ENCODE measurements around the gene AHRR. TPM values are rescaled to one million over a fixed set of nuclear protein-coding genes. Genes with fewer than 3 reads are reported as not detected.
A peak's percentile ranks its signal among the peaks of the same experiment; 100 is the strongest.

AHRR gene
- total RNA-seq, 1 donor, result 54.6 TPM

DNA sequence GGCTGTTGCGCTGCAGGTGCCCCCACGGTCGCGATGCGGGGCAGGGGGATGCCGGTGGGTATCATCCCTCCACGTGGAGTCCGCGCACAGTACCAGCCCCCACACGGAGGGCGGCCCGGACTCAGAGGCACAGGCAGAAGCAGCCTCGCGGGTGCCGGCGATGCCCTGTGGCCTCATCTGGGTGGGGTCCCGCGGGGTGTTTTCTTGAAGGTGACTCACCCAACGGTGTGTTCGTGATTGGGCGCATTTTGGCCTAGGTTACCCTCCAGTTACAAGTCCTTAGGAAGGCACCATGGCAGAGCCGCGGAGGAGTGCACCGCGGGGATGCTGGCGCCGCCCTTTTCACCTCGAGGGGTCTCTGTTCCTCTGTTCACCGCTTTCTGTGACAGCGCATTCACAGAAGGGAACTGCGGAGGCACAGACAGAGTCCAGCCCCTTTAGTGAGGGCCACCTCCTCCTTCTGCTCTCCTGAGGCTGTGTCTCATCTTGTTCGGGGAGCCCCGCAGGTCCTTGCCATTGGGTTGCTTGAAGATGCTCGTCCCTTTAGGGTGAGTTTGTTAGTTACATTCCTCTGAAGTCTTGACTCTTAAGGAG is 99.9 kb downstream of the AHRR start:
- peaks cover 7% of the 10 kb centered on the region for H3K79me2 ChIP-seq (ENCODE audit: insufficient read depth, low read length)
- H3K27ac ChIP-seq (ENCODE audit: low read depth, low read length), result no peak overlapping the region
- no peaks in the 10 kb centered on the region for H3K9me3 ChIP-seq (ENCODE audit: low read depth, low read length)
- H3K4me2 ChIP-seq (ENCODE audit: insufficient read depth, low read length), result no peak overlapping the region
- H4K20me1 ChIP-seq (ENCODE audit: insufficient read depth, low read length), result no peaks in the 10 kb centered on the region
- peaks cover 15% of the 10 kb centered on the region for H3K4me1 ChIP-seq (ENCODE audit: insufficient read depth, low read length)
- no peak for DNase-seq (ENCODE audit: insufficient read length, low spot score, missing footprints)
- TF ChIP-seq CTCF (IDR thresholded peaks at IDR 0.05; ENCODE audit: extremely low read depth, low read depth, low read length), result no peak
- H2AFZ ChIP-seq (ENCODE audit: low read length), result no peak overlapping the region
- H3K4me3 ChIP-seq (ENCODE audit: insufficient read depth, low read length), result no peak overlapping the region
- no peaks in the 10 kb centered on the region for H3K27me3 ChIP-seq (ENCODE audit: insufficient read depth, low read length)
- peaks cover 65% of the 10 kb centered on the region for H3K36me3 ChIP-seq (ENCODE audit: insufficient read depth, low read length)

- H3K4me2 ChIP-seq (ENCODE audit: insufficient read depth, low read length), result no peak overlapping the region
- H3K9me3 ChIP-seq (ENCODE audit: low read depth, low read length), result no peaks in the 10 kb centered on the region
- no peak overlapping the region for H3K27ac ChIP-seq (ENCODE audit: low read depth, low read length)
- no peak overlapping the region for H2AFZ ChIP-seq (ENCODE audit: low read length)
- H4K20me1 ChIP-seq (ENCODE audit: insufficient read depth, low read length), result no peaks in the 10 kb centered on the region
- H3K27me3 ChIP-seq (ENCODE audit: insufficient read depth, low read length), result no peaks in the 10 kb centered on the region
- TF ChIP-seq CTCF (IDR thresholded peaks at IDR 0.05; ENCODE audit: extremely low read depth, low read depth, low read length), result no peak
- peaks cover 65% of the 10 kb centered on the region for H3K36me3 ChIP-seq (ENCODE audit: insufficient read depth, low read length)
- H3K79me2 ChIP-seq (ENCODE audit: insufficient read depth, low read length), result peaks cover 6% of the 10 kb centered on the region
- peaks cover 15% of the 10 kb centered on the region for H3K4me1 ChIP-seq (ENCODE audit: insufficient read depth, low read length)
- peak; percentile 37 for DNase-seq (ENCODE audit: insufficient read length, low spot score, missing footprints)
- no peak overlapping the region for H3K4me3 ChIP-seq (ENCODE audit: insufficient read depth, low read length)
Measured at GRCh38 chr5:421901-422300, 100.4 kb downstream of the AHRR start.

DNA sequence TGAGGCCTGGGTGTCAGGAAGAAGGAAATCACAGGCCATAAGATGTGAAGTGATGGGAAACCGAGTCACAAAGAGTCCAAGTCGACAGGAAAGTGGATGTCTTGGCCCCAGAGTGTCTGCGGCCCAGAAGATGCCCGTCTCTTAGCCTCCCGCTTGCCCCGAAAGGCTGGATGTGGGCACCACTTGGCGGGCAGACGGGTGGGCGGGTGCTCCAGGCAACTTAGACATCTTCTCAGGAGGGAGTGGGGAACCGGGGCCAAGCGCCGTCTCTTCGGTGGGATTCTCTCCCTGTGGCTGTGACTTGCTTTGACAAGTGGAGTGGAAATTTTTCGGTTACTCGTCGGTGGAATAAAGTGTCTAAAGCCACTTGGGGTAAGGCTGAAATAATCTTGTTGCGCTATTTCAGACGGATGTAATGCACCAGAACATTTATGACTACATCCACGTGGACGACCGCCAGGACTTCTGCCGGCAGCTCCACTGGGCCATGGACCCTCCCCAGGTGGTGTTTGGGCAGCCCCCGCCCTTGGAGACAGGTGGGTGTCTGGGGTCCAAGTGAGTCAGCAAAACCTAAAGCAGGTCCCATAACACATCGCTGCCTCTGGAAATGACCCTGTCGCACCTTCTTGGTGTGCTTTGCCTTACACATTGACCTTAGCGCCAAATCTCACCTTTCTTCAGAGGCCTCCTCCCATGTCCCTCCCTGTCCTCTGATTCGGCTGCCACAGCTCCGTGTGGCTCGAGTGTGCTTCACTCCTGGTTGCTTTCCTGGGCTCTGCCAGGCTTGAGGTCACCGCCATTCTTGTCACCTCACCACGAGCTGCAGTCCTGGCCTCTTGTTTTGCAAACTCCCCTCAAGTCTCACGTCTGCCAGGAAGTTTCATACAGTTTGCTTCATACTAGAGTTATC is 101.1 kb downstream of the AHRR start:
- no peaks in the 10 kb centered on the region for H4K20me1 ChIP-seq (ENCODE audit: insufficient read depth, low read length)
- H3K9me3 ChIP-seq (ENCODE audit: low read depth, low read length), result no peaks in the 10 kb centered on the region
- peaks cover 15% of the 10 kb centered on the region for H3K4me1 ChIP-seq (ENCODE audit: insufficient read depth, low read length)
- TF ChIP-seq CTCF (IDR thresholded peaks at IDR 0.05; ENCODE audit: extremely low read depth, low read depth, low read length), result no peak
- H3K27ac ChIP-seq (ENCODE audit: low read depth, low read length), result no peak overlapping the region
- H2AFZ ChIP-seq (ENCODE audit: low read length), result no peak overlapping the region
- DNase-seq (ENCODE audit: insufficient read length, low spot score, missing footprints), result peak; percentile 63
- no peak overlapping the region for H3K4me3 ChIP-seq (ENCODE audit: insufficient read depth, low read length)
- no peak overlapping the region for H3K4me2 ChIP-seq (ENCODE audit: insufficient read depth, low read length)
- H3K79me2 ChIP-seq (ENCODE audit: insufficient read depth, low read length), result peaks cover 6% of the 10 kb centered on the region
- peaks cover 72% of the 10 kb centered on the region for H3K36me3 ChIP-seq (ENCODE audit: insufficient read depth, low read length)
- no peaks in the 10 kb centered on the region for H3K27me3 ChIP-seq (ENCODE audit: insufficient read depth, low read length)

GRCh38 chr5:423233-423565 is 101.7 kb downstream of the AHRR start:
- peaks cover 10% of the 10 kb centered on the region for H3K4me1 ChIP-seq (ENCODE audit: insufficient read depth, low read length)
- H3K9me3 ChIP-seq (ENCODE audit: low read depth, low read length), result no peaks in the 10 kb centered on the region
- peak; percentile 68 for DNase-seq (ENCODE audit: insufficient read length, low spot score, missing footprints)
- peaks cover 6% of the 10 kb centered on the region for H3K79me2 ChIP-seq (ENCODE audit: insufficient read depth, low read length)
- H2AFZ ChIP-seq (ENCODE audit: low read length), result no peak overlapping the region
- no peaks in the 10 kb centered on the region for H4K20me1 ChIP-seq (ENCODE audit: insufficient read depth, low read length)
- peaks cover 78% of the 10 kb centered on the region for H3K36me3 ChIP-seq (ENCODE audit: insufficient read depth, low read length)
- no peaks in the 10 kb centered on the region for H3K27me3 ChIP-seq (ENCODE audit: insufficient read depth, low read length)
- H3K27ac ChIP-seq (ENCODE audit: low read depth, low read length), result no peak overlapping the region
- no peak for TF ChIP-seq CTCF (IDR thresholded peaks at IDR 0.05; ENCODE audit: extremely low read depth, low read depth, low read length)
- H3K4me3 ChIP-seq (ENCODE audit: insufficient read depth, low read length), result no peak overlapping the region
- H3K4me2 ChIP-seq (ENCODE audit: insufficient read depth, low read length), result no peak overlapping the region

All from osteoblast (primary cell).